Panc1 (cell line): ENCODE data around the gene GDPD2. TPM values are rescaled to one million over a fixed set of nuclear protein-coding genes. Genes with fewer than 3 reads are reported as not detected.

Source experiments
- ATAC-seq: fragments of 200-7000 bp; cut with Tn5 transposase; 2 replicates; pipeline ENCODE4 v1.9.1; 2020; ENCODE audit warnings: mild to moderate bottlenecking, moderate library complexity
- BruUV-seq: library from RNA; stranded (reverse); fragments of 400-500 nt; replicated peaks from 2 replicates; lab custom pipeline; 2021; lab: Mats Ljungman, UMichigan
- CTCF ChIA-PET: fragments of 300-600 bp; sonication (Branson Sonifier 250); formaldehyde crosslinking; loops from one replicate; lab custom pipeline; 2022; ENCODE audit warnings: antibody characterized with exemption; lab: Charles Lee
- POLR2A ChIA-PET: fragments of 300-600 bp; sonication (Branson Sonifier 250); formaldehyde crosslinking; loops from one replicate; lab custom pipeline; 2022; ENCODE audit warnings: antibody characterized with exemption; lab: Charles Lee
- DNase-seq: peaks from one replicate; pipeline ENCODE4 v3.0.0-alpha.2; 2010; ENCODE audit warnings: low read depth, low spot score
- H3K27ac ChIP-seq: 2 replicates; pipeline ENCODE4 v1.5.1; 2011; ENCODE audit warnings: mild to moderate bottlenecking, low read length, inconsistent platforms
- H3K27me3 ChIP-seq: fragments of 200-500 bp; sonication (Bioruptor generic); 2 replicates; pipeline ENCODE4 v1.6.0; 2014; ENCODE audit warnings: low read length, inconsistent platforms; ENCODE audit not compliant: control insufficient read depth, insufficient read depth
- H3K36me3 ChIP-seq: fragments of 200-500 bp; sonication (Bioruptor generic); 2 replicates; pipeline ENCODE4 v1.5.1; 2014; ENCODE audit warnings: inconsistent platforms, mild to moderate bottlenecking, low read length, moderate library complexity; ENCODE audit not compliant: control insufficient read depth, insufficient read depth
- H3K4me1 ChIP-seq: 2 replicates; pipeline ENCODE4 v1.5.1; 2011; ENCODE audit warnings: inconsistent platforms, mild to moderate bottlenecking, low read length, moderate library complexity; ENCODE audit not compliant: control insufficient read depth, insufficient read depth
- H3K4me3 ChIP-seq, 2 experiments: 2 replicates each; pipeline ENCODE4 v1.5.1; 2011 to 2012; ENCODE audit warnings: low read depth in 2 of 2, low read length in 2 of 2, mild to moderate bottlenecking in 2 of 2, inconsistent platforms in 1 of 2, moderate library complexity in 1 of 2
- H3K9me3 ChIP-seq: fragments of 200-500 bp; sonication (Bioruptor generic); 2 replicates; pipeline ENCODE4 v1.5.1; 2014; ENCODE audit warnings: low read depth, mild to moderate bottlenecking, inconsistent platforms, low read length, moderate library complexity; ENCODE audit not compliant: control insufficient read depth, insufficient read depth
- CTCF ChIP-seq: fragments of 450-650 bp; IDR thresholded peaks from 2 replicates; pipeline ENCODE4 v1.5.1; 2017; ENCODE audit warnings: mild to moderate bottlenecking
- POLR2AphosphoS5 ChIP-seq: IDR thresholded peaks from 2 replicates; pipeline ENCODE4 v1.6.1; 2012; ENCODE audit warnings: mild to moderate bottlenecking, low read depth, low read length, moderate library complexity
- SIN3A ChIP-seq: IDR thresholded peaks from 2 replicates; pipeline ENCODE4 v1.6.1; 2012; ENCODE audit warnings: low read depth, mild to moderate bottlenecking, low read length, moderate library complexity, borderline replicate concordance; ENCODE audit not compliant: insufficient read depth
- TCF7L2 ChIP-seq: IDR thresholded peaks from 2 replicates; pipeline ENCODE4 v1.6.1; 2011; ENCODE audit warnings: mild to moderate bottlenecking, low read depth, low read length, inconsistent platforms
- in situ Hi-C: cut with HindIII; loops from 2 replicates; pipeline ENCODE4 v1.10.0; 2016; ENCODE audit warnings: low sequenced_read_pairs, low pct_unique_long_range_greater_than_20kb
- intact Hi-C: fragments of 100-400 bp; cut with micrococcal nuclease; formaldehyde crosslinking; loops from one replicate; pipeline ENCODE4 v1.10.0; 2022; ENCODE audit not compliant: unreplicated experiment
- total RNA-seq: library from RNA; stranded (reverse); gene quantifications from one replicate; pipeline ENCODE4 v1.2.1, GENCODE V29; 2021; ENCODE audit not compliant: unreplicated experiment
- TF ChIP-seq, protein P1 (sequence below), 2 experiments: IDR thresholded peaks; 2 replicates each; pipeline ENCODE4 v1.6.1; 2011 to 2012; ENCODE audit warnings: low read depth in 2 of 2, control low read depth in 1 of 2, low read length in 1 of 2, mild to moderate bottlenecking in 1 of 2, moderate library complexity in 1 of 2; ENCODE audit not compliant: insufficient read depth in 1 of 2

GDPD2 gene
- total RNA-seq, 1 experiment from 2014 or later = 0.33 TPM

GRCh38 chrX:70453024-70453618 lies 30.0 kb downstream of the GDPD2 start:
- no peak for DNase-seq
- H3K27ac ChIP-seq = no peak overlapping the region
- no peaks in the 10 kb centered on the region for H3K9me3 ChIP-seq
- no peaks in the 10 kb centered on the region for H3K36me3 ChIP-seq
- no peak for ATAC-seq
- TF ChIP-seq TCF7L2 (no peak), SIN3A (no peak), POLR2AphosphoS5 (no peak), CTCF (no peak)
- TF ChIP-seq, protein P1, sequence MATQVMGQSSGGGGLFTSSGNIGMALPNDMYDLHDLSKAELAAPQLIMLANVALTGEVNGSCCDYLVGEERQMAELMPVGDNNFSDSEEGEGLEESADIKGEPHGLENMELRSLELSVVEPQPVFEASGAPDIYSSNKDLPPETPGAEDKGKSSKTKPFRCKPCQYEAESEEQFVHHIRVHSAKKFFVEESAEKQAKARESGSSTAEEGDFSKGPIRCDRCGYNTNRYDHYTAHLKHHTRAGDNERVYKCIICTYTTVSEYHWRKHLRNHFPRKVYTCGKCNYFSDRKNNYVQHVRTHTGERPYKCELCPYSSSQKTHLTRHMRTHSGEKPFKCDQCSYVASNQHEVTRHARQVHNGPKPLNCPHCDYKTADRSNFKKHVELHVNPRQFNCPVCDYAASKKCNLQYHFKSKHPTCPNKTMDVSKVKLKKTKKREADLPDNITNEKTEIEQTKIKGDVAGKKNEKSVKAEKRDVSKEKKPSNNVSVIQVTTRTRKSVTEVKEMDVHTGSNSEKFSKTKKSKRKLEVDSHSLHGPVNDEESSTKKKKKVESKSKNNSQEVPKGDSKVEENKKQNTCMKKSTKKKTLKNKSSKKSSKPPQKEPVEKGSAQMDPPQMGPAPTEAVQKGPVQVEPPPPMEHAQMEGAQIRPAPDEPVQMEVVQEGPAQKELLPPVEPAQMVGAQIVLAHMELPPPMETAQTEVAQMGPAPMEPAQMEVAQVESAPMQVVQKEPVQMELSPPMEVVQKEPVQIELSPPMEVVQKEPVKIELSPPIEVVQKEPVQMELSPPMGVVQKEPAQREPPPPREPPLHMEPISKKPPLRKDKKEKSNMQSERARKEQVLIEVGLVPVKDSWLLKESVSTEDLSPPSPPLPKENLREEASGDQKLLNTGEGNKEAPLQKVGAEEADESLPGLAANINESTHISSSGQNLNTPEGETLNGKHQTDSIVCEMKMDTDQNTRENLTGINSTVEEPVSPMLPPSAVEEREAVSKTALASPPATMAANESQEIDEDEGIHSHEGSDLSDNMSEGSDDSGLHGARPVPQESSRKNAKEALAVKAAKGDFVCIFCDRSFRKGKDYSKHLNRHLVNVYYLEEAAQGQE (IDR thresholded peaks at IDR 0.05; ENCODE audit: insufficient read depth in 1 of 2, low read depth in 2 of 2, low read length in 1 of 2) = no peak
- intact Hi-C loops = loop anchor here (5.0 to 10.0 kb wide), 2 partner anchors 102 to 214 kb away; no protein-coding TSS in a partner anchor
- peak overlapping the region; percentile 48 to 61; a peak in 3 of 4 replicates for H3K4me3 ChIP-seq
- POLR2A ChIA-PET = no interaction called here
- in situ Hi-C loops = no loop called here
- peaks cover 5% of the 10 kb centered on the region for H3K4me1 ChIP-seq
- no peaks in the 10 kb centered on the region for H3K27me3 ChIP-seq
- CTCF ChIA-PET = interaction anchor here (0.6 to 1.4 kb wide), 3 partner anchors 10 to 72 kb away, joined by 3 to 4 read pairs (median 4); no protein-coding TSS in a partner anchor
- no TSS peak for BruUV-seq

DNA sequence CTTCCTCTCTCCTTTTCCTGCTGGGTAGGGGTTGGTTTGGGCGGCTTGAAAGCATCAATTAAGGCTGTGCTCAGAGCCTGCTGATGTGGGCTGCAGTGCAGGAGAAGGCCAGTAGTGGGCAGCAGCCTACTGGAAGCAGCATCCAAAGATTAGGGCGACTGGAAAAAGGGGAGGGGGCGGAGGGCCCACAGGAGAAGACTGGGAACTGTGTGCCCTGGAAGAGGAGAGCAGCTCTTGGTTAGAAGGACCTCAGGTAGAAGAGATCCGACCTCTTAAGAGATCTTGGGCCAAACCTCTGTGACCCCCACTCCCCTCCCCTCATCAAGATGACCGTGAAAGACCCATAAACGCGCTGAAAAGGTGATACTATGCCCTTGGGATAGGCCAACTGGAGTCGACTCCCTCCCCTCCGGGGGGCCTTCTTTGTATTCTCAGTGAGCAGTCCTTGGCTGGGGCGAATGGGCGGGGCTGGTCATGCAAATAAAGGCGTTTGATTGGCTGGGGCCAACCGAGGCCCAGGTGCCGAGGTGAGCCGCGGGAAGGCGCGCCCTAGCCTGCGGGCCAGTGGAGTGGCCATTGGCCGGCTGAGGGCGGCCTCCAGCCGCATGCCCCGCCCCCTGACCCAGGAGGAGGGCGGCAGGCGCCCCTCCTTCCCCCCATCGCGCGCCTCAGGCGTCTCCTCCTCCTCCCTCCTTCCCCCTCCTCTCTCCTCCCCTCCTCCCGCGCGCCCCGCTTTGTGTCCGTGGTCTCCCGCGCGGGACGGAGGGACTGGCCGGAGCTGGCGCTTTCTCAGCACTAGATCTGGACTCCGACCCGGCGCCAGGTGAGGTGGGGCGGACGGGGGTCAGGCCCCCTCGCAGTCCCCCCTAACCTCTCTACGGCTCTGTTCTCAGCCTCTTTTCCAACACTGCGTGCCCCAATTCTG lies 31.6 kb downstream of the GDPD2 start:
- DNase-seq (peak; percentile 42), ATAC-seq (peak; percentile 75)
- POLR2A ChIA-PET = interaction anchor here (0.7 kb wide), 1 partner anchor 155 kb away, joined by 5 read pairs; no protein-coding TSS in a partner anchor
- Histone ChIP-seq H3K27ac (no peak overlapping the region), H3K36me3 (no peaks in the 10 kb centered on the region), H3K4me3 (peak overlapping the region; percentile 38 to 60), H3K9me3 (no peaks in the 10 kb centered on the region), H3K27me3 (no peaks in the 10 kb centered on the region), H3K4me1 (peaks cover 5% of the 10 kb centered on the region)
- peak; percentile 94 for TF ChIP-seq CTCF
- TF ChIP-seq TCF7L2 = no peak
- no peak for TF ChIP-seq POLR2AphosphoS5
- TF ChIP-seq, protein P1 (IDR thresholded peaks at IDR 0.05; ENCODE audit: insufficient read depth in 1 of 2, low read depth in 2 of 2, low read length in 1 of 2) = no peak
- no peak for TF ChIP-seq SIN3A
- in situ Hi-C loops (no loop called here), intact Hi-C loops (loop anchor here (5.0 to 10.0 kb wide), 2 partner anchors 100 to 213 kb away; no protein-coding TSS in a partner anchor)
- BruUV-seq = no TSS peak
- CTCF ChIA-PET = interaction anchor here (0.8 kb wide), 1 partner anchor 731 kb away, joined by 4 read pairs; no protein-coding TSS in a partner anchor
